Activated CD8-positive, alpha-beta memory T cell treated with anti-CD3 and anti-CD28 coated beads, Interleukin-2, amount 10 ng/mL, durations not matched to agents 7 days and 5 days (primary cell): ENCODE results near the gene GNAL. TPM values are rescaled to one million over a fixed set of nuclear protein-coding genes. Genes with fewer than 3 reads are reported as not detected.

Experiments
- ATAC-seq: fragments of 150-1000 bp; cut with Tn5 transposase; one replicate; pipeline ENCODE4 v1.10.0; 2021; ENCODE audit warnings: moderate library complexity
- CTCF ChIA-PET: fragments of 350-600 bp; sonication (Branson Sonifier 250); formaldehyde crosslinking; loops from one replicate; lab custom pipeline; 2021; ENCODE audit warnings: antibody characterized with exemption; lab: Charles Lee
- DNase-seq: peaks from one replicate; pipeline ENCODE4 v3.0.0-alpha.2; 2020
- H3K27ac Mint-ChIP-seq: one replicate; pipeline ENCODE4 v1.8.0; 2021; ENCODE audit warnings: mild to moderate bottlenecking, mixed read lengths
- H3K27me3 Mint-ChIP-seq: one replicate; pipeline ENCODE4 v1.8.0; 2021; ENCODE audit warnings: mixed read lengths
- H3K36me3 Mint-ChIP-seq: one replicate; pipeline ENCODE4 v1.8.0; 2021; ENCODE audit warnings: mild to moderate bottlenecking, mixed read lengths
- H3K4me1 Mint-ChIP-seq: one replicate; pipeline ENCODE4 v1.8.0; 2021; ENCODE audit warnings: mixed read lengths
- H3K4me3 Mint-ChIP-seq: one replicate; pipeline ENCODE4 v1.8.0; 2021; ENCODE audit warnings: mild to moderate bottlenecking, moderate library complexity, mixed read lengths
- H3K9me3 Mint-ChIP-seq: one replicate; pipeline ENCODE4 v1.8.0; 2022; ENCODE audit warnings: low read depth, mixed read lengths
- total RNA-seq, 2 experiments: library from RNA; stranded (reverse); gene quantifications; one replicate each; pipeline ENCODE4 v1.2.3, GENCODE V29; 2021

GNAL gene
- total RNA-seq, 2 experiments from 2014 or later, result 0.52 TPM; not detected in 1

GRCh38 chr18:11817229-11817628, 128.2 kb downstream of the GNAL start:
- DNase-seq (no peak), ATAC-seq (no peak)
- Mint-ChIP-seq H3K4me3 (no peak overlapping the region), H3K36me3 (no peaks in the 10 kb centered on the region), H3K4me1 (no peaks in the 10 kb centered on the region), H3K27me3 (peaks cover 13% of the 10 kb centered on the region), H3K27ac (no peak overlapping the region), H3K9me3 (no peaks in the 10 kb centered on the region)
- CTCF ChIA-PET, result no interaction called here

GRCh38 chr18:11818486-11819203, 129.6 kb downstream of the GNAL start:
- Mint-ChIP-seq H3K4me1 (no peaks in the 10 kb centered on the region), H3K9me3 (no peaks in the 10 kb centered on the region), H3K27ac (no peak overlapping the region), H3K27me3 (peaks cover 13% of the 10 kb centered on the region), H3K36me3 (no peaks in the 10 kb centered on the region), H3K4me3 (no peak overlapping the region)
- no peak for DNase-seq
- no peak for ATAC-seq
- CTCF ChIA-PET, result no interaction called here

DNA sequence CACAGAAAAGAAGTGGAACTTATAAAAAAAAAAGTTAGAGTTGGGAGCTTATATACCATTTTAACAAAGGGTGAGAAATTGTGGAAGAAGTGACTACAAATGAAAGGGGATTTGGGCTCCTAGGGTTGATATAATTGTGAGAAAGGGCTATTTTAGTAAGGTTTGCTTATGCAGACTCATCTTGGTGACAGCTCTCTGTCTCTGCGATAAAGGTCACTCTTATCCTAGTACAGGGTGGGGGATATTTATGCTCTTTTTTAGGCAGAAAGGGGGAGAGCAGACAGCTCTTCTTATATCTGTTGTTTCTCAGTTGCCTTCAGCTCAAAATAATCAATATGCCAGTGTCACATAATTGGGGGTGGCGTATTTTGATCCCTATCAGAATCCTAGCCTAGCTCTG, 130.9 kb downstream of the GNAL start:
- H3K4me1 Mint-ChIP-seq, result no peaks in the 10 kb centered on the region
- DNase-seq (no peak), ATAC-seq (no peak)
- H3K9me3 Mint-ChIP-seq, result no peaks in the 10 kb centered on the region
- CTCF ChIA-PET, result no interaction called here
- H3K36me3 Mint-ChIP-seq, result no peaks in the 10 kb centered on the region
- H3K27me3 Mint-ChIP-seq, result peaks cover 13% of the 10 kb centered on the region
- H3K4me3 Mint-ChIP-seq, result no peak overlapping the region
- no peak overlapping the region for H3K27ac Mint-ChIP-seq

GRCh38 chr18:11820697-11821096, 131.6 kb downstream of the GNAL start:
- no peak overlapping the region for H3K27ac Mint-ChIP-seq
- no peak overlapping the region for H3K4me3 Mint-ChIP-seq
- ATAC-seq (no peak), DNase-seq (no peak)
- CTCF ChIA-PET, result no interaction called here
- H3K36me3 Mint-ChIP-seq, result no peaks in the 10 kb centered on the region
- peaks cover 13% of the 10 kb centered on the region for H3K27me3 Mint-ChIP-seq
- no peaks in the 10 kb centered on the region for H3K9me3 Mint-ChIP-seq
- H3K4me1 Mint-ChIP-seq, result no peaks in the 10 kb centered on the region

GRCh38 chr18:11821208-11821607, 132.1 kb downstream of the GNAL start:
- Mint-ChIP-seq H3K4me1 (no peaks in the 10 kb centered on the region), H3K36me3 (no peaks in the 10 kb centered on the region)
- CTCF ChIA-PET, result no interaction called here

GRCh38 chr18:11821643-11822237, 132.7 kb downstream of the GNAL start:
- H3K4me3 Mint-ChIP-seq, result no peak overlapping the region
- no peaks in the 10 kb centered on the region for H3K36me3 Mint-ChIP-seq
- DNase-seq, result no peak
- H3K4me1 Mint-ChIP-seq, result no peaks in the 10 kb centered on the region
- H3K27ac Mint-ChIP-seq, result no peak overlapping the region
- H3K9me3 Mint-ChIP-seq, result no peaks in the 10 kb centered on the region
- no peak for ATAC-seq
- CTCF ChIA-PET, result no interaction called here
- peaks cover 11% of the 10 kb centered on the region for H3K27me3 Mint-ChIP-seq

More at GRCh38 chr18:11821208-11821607, 132.1 kb downstream of the GNAL start:
- no peak overlapping the region for H3K27ac Mint-ChIP-seq
- peaks cover 11% of the 10 kb centered on the region for H3K27me3 Mint-ChIP-seq
- H3K9me3 Mint-ChIP-seq, result no peaks in the 10 kb centered on the region
- DNase-seq (no peak), ATAC-seq (no peak)
- H3K4me3 Mint-ChIP-seq, result no peak overlapping the region

DNA sequence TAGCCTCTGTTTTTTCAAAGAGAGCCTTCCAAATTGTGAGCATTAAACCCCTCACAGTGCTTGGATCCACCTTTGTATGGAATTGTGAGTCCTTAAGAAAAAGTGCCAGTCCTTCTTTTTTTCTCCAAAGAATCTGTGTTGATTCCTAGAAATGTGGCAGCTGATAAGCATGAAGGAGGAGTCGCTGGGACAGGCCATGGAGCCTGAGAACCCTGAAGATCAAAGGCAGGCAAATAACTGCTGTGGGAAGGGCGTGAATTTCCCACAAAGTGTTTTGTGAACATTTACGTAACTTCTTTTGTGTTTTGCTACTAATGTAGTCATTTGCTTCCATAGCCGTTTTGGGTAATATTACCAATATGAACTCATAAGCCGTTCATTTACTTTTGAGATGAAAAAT, 134.5 kb downstream of the GNAL start:
- Mint-ChIP-seq H3K4me3 (no peak overlapping the region), H3K36me3 (no peaks in the 10 kb centered on the region), H3K27ac (no peak overlapping the region), H3K27me3 (peaks cover 4% of the 10 kb centered on the region), H3K9me3 (no peaks in the 10 kb centered on the region), H3K4me1 (no peaks in the 10 kb centered on the region)
- CTCF ChIA-PET, result no interaction called here
- DNase-seq (no peak), ATAC-seq (no peak)

GRCh38 chr18:11826836-11827235, 137.8 kb downstream of the GNAL start:
- no peaks in the 10 kb centered on the region for H3K36me3 Mint-ChIP-seq
- no peak overlapping the region for H3K27ac Mint-ChIP-seq
- H3K4me1 Mint-ChIP-seq, result peaks cover 2% of the 10 kb centered on the region
- H3K9me3 Mint-ChIP-seq, result no peaks in the 10 kb centered on the region
- CTCF ChIA-PET, result interaction anchor here (0.7 kb wide), 1 partner anchor 12 kb away, joined by 3 read pairs; no protein-coding TSS in a partner anchor
- no peak for ATAC-seq
- H3K27me3 Mint-ChIP-seq, result no peaks in the 10 kb centered on the region
- H3K4me3 Mint-ChIP-seq, result no peak overlapping the region
- no peak for DNase-seq

- ATAC-seq, result peak; percentile 67
- Mint-ChIP-seq H3K4me1 (peaks cover 2% of the 10 kb centered on the region), H3K9me3 (no peaks in the 10 kb centered on the region), H3K36me3 (no peaks in the 10 kb centered on the region), H3K27ac (no peak overlapping the region), H3K27me3 (no peaks in the 10 kb centered on the region), H3K4me3 (no peak overlapping the region)
- CTCF ChIA-PET, result interaction anchor here (1.2 kb wide), 1 partner anchor 96 kb away, joined by 5 read pairs; no protein-coding TSS in a partner anchor
- DNase-seq, result no peak
These were observed 139.8 kb downstream of the GNAL start for GRCh38 chr18:11828786-11829432.

DNA sequence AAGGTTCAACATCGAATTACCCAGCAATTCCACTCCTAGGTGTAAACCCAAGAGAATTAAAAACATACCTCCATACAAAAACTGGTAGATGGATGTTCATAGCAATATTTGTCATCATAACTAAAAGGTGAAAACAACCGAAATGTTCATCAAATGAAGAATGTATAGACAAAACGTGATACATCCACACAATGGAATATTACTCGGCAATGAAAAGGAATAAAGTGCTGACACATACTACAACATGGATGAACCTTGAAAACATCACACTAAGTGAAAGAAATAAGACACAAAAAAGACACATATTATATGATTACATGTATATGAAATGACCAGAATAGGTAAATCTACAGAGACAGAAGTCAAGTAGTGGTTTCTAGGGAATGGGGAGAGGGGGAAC, 141.5 kb downstream of the GNAL start:
- CTCF ChIA-PET, result no interaction called here
- H3K27ac Mint-ChIP-seq, result no peak overlapping the region

DNA sequence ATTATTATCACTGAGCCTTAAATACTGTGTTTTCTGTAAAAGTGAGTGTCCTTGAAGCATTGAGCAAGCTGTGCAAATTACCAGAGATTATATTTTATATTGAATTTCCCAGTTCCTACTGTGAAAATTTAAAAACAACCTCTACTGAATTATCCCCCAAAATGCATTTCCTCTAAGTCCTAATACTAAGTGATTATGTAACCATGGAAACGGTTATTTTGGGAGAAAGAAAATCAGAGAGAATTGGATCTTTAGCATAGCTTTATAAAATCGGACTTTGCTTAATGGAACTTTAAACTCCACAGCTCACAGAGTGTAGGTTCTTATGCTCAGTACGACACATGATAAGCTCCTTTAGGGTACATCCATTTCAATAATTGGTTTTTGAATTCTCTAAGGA, 142.9 kb downstream of the GNAL start:
- Mint-ChIP-seq H3K27me3 (no peaks in the 10 kb centered on the region), H3K9me3 (no peaks in the 10 kb centered on the region), H3K4me3 (no peak overlapping the region), H3K4me1 (peaks cover 2% of the 10 kb centered on the region), H3K36me3 (no peaks in the 10 kb centered on the region), H3K27ac (no peak overlapping the region)
- ATAC-seq (no peak), DNase-seq (no peak)
- CTCF ChIA-PET, result no interaction called here

More for the DNA sequence above, 141.5 kb downstream of the GNAL start:
- ATAC-seq (no peak), DNase-seq (no peak)
- no peaks in the 10 kb centered on the region for H3K27me3 Mint-ChIP-seq
- H3K4me1 Mint-ChIP-seq, result peaks cover 2% of the 10 kb centered on the region
- no peaks in the 10 kb centered on the region for H3K9me3 Mint-ChIP-seq
- H3K36me3 Mint-ChIP-seq, result no peaks in the 10 kb centered on the region
- H3K4me3 Mint-ChIP-seq, result no peak overlapping the region

GRCh38 chr18:11834772-11835171, 145.7 kb downstream of the GNAL start:
- CTCF ChIA-PET, result interaction anchor here (0.5 to 1.6 kb wide), 2 partner anchors 14 to 1048 kb away, joined by 3 to 4 read pairs; no protein-coding TSS in a partner anchor
- no peaks in the 10 kb centered on the region for H3K4me1 Mint-ChIP-seq

GRCh38 chr18:11839556-11839955, 150.5 kb downstream of the GNAL start:
- Mint-ChIP-seq H3K4me1 (no peaks in the 10 kb centered on the region), H3K27me3 (peaks cover 5% of the 10 kb centered on the region), H3K9me3 (no peaks in the 10 kb centered on the region), H3K36me3 (no peaks in the 10 kb centered on the region), H3K4me3 (no peak overlapping the region), H3K27ac (no peak overlapping the region)
- no peak for DNase-seq
- CTCF ChIA-PET, result interaction anchor here (1.0 to 1.3 kb wide), 2 partner anchors 13 to 98 kb away, joined by 3 to 4 read pairs; no protein-coding TSS in a partner anchor
- ATAC-seq, result no peak

More at GRCh38 chr18:11834772-11835171, 145.7 kb downstream of the GNAL start:
- ATAC-seq (no peak), DNase-seq (no peak)
- H3K27me3 Mint-ChIP-seq, result peaks cover 3% of the 10 kb centered on the region
- no peak overlapping the region for H3K4me3 Mint-ChIP-seq
- H3K9me3 Mint-ChIP-seq, result no peaks in the 10 kb centered on the region
- no peak overlapping the region for H3K27ac Mint-ChIP-seq
- no peaks in the 10 kb centered on the region for H3K36me3 Mint-ChIP-seq
